Measurements from ENCODE around the gene KRT33A.

KRT33A gene

DNA sequence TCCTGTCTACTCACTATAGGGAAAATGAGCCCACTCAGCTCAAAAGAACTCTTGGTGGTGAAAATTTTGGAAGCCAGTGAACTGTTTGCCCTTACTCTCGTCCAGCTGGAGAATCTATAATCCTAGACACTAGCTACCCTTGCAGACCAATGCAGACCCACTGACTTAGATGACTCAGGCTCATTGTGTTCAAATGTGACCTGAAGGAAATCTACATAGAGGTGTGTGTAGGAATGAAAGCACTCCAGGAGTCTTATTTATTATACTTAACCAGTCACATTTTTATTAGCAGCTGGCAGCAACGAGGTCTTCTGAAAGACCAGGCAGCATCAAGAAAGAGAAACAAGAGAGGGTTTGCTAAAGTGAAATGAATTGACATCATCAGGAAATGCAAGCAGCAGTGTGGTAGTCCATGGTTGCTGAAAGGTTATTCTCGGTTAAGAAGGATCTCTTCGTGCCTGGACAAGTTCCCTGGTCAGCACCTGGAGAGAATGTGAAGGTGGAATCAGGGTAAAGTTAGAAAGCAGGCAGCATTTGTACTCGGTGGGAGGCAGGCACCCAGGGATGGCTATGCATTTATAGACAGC lies 49.3 kb downstream of the KRT33A start:
- DNase-seq = no peak

GRCh38 chr17:41298458-41299135 lies 52.0 kb downstream of the KRT33A start:
- DNase-seq = no peak

DNA sequence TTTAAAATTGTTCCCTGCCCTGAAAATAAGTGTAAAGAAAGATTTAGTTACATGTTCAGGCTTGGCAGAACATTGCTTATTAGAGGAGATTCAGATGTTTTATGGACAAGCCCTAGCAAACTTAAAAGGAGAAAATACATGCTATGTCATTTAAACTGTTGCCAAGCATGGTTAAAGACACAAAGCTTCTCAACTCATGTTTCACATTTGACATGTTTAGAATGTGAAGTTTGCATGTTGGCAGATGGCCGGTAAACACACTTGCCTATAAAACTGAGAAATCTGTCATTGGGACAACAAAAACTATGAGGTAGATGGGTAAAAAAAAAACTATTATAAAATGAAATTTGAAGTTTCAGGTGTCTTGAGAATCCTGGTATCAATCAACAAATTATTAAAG lies 53.8 kb downstream of the KRT33A start:
- DNase-seq = no peak
